ENCODE data around the gene TTN. TPM values are rescaled to one million over a fixed set of nuclear protein-coding genes. Genes with fewer than 3 reads are reported as not detected.

The TTN gene
- total and polyA plus RNA-seq, 2 of the 4 experiments (the other 2 are of a cell fraction): 0.02 to 0.18 TPM

- H3K4me3 ChIP-seq (ENCODE audit: insufficient read depth, low read depth, low read length): no peak overlapping the region
- no peak overlapping the region for H2BK15ac ChIP-seq (ENCODE audit: low read depth, low read length)
- no peak overlapping the region for H3K27ac ChIP-seq (ENCODE audit: insufficient read depth, low read length)
- intact Hi-C loops (cut with micrococcal nuclease) (no loop called here), in situ Hi-C loops (cut with MboI; ENCODE audit: low sequenced_read_pairs) (no loop called here), dilution Hi-C loops (cut with HindIII; ENCODE audit: low sequenced_read_pairs, unreplicated experiment) (no loop called here)
- no peaks in the 10 kb centered on the region for H3K9me3 ChIP-seq (ENCODE audit: control insufficient read depth, insufficient read depth, low read length)
- H3K4me1 ChIP-seq (ENCODE audit: control insufficient read depth, insufficient read depth, low read length): no peaks in the 10 kb centered on the region
- H2AK9ac ChIP-seq (replicated peaks; ENCODE audit: low read depth, low read length, poor library complexity): no peak overlapping the region
- WGBS, 2 experiments (ENCODE audit: extremely low coverage in 2 of 2, insufficient read length in 1 of 2): no CpG with 5 or more reads among the region's 3 CpGs
- no peak overlapping the region for H3K9ac ChIP-seq (ENCODE audit: low read depth, low read length)
- H3K18ac ChIP-seq (ENCODE audit: low read depth, low read length): no peak overlapping the region
- ATAC-seq (ENCODE audit: low read depth) (no peak), DNase-seq (no peak)
- no peaks in the 10 kb centered on the region for H3K9me1 ChIP-seq (ENCODE audit: insufficient read depth, low read length)
- no peak overlapping the region for H4K91ac ChIP-seq (ENCODE audit: insufficient read depth, low read depth, low read length)
- CTCF ChIA-PET: no interaction called here
- H3K36me3 ChIP-seq (ENCODE audit: control insufficient read depth, insufficient read depth, low read length): no peaks in the 10 kb centered on the region
- BruUV-seq (replicated peaks): no TSS peak
- no peak overlapping the region for H2BK120ac ChIP-seq (ENCODE audit: low read depth, low read length)
- no peak overlapping the region for H2BK20ac ChIP-seq (ENCODE audit: low read depth, low read length)
- no peak overlapping the region for H3K4ac ChIP-seq (ENCODE audit: low read depth, low read length)
- H3K56ac ChIP-seq (ENCODE audit: extremely low read depth, insufficient read depth, low read length): no peak overlapping the region
- no peak overlapping the region for H3K14ac ChIP-seq (replicated peaks; ENCODE audit: low read depth, low read length)
- no peak overlapping the region for H2AFZ ChIP-seq (replicated peaks; ENCODE audit: low read length, poor library complexity)
- no peak overlapping the region for H2AK5ac ChIP-seq (ENCODE audit: low read depth, low read length)
- no peak overlapping the region for H2BK5ac ChIP-seq (ENCODE audit: low read depth, low read length, poor library complexity, severe bottlenecking)
- no peaks in the 10 kb centered on the region; the same call in 1 of the 2 replicates for H3K27me3 ChIP-seq (ENCODE audit: control insufficient read depth, insufficient read depth, low read length)
- H3K4me2 ChIP-seq (ENCODE audit: low read depth, low read length): no peak overlapping the region
- no peaks in the 10 kb centered on the region for H4K20me1 ChIP-seq (ENCODE audit: insufficient read depth, low read length)
- H4K5ac ChIP-seq (ENCODE audit: low read depth, low read length): no peak overlapping the region
- H3K79me1 ChIP-seq (ENCODE audit: low read depth in 1 of 2, low read length in 2 of 2): no peaks in the 10 kb centered on the region
- TF ChIP-seq CEBPB (IDR thresholded peaks at IDR 0.05; ENCODE audit: low read depth, low read length): no peak
- no peak for TF ChIP-seq SMC3 (IDR thresholded peaks at IDR 0.05; ENCODE audit: low read depth, low read length)
- TF ChIP-seq MXI1 (IDR thresholded peaks at IDR 0.05; ENCODE audit: borderline replicate concordance, low read depth, low read length): no peak
- no peak for TF ChIP-seq BHLHE40 (IDR thresholded peaks at IDR 0.05; ENCODE audit: low read depth, low read length)
- TF ChIP-seq USF2 (IDR thresholded peaks at IDR 0.05; ENCODE audit: low read depth, low read length): no peak
- no peak for TF ChIP-seq RAD21 (IDR thresholded peaks at IDR 0.05; ENCODE audit: low read length)
- no peak for TF ChIP-seq NFE2L2 (IDR thresholded peaks at IDR 0.05; ENCODE audit: low read depth, low read length)
- no peak for TF ChIP-seq MAFK (IDR thresholded peaks at IDR 0.05; ENCODE audit: low read depth, low read length)
- no peak for TF ChIP-seq MAZ (IDR thresholded peaks at IDR 0.05; ENCODE audit: borderline replicate concordance, low read depth, low read length)
- TF ChIP-seq RCOR1 (IDR thresholded peaks at IDR 0.05; ENCODE audit: insufficient replicate concordance, low read length): no peak
- no peak for TF ChIP-seq RFX5 (IDR thresholded peaks at IDR 0.05; ENCODE audit: low read depth, low read length)
- POLR2A ChIA-PET (ENCODE audit: unreplicated experiment): no interaction called here
- no peak overlapping the region for H4K8ac ChIP-seq (ENCODE audit: low read depth in 2 of 2, low read length in 2 of 2)
- H3K23ac ChIP-seq (ENCODE audit: low read depth, low read length): no peak overlapping the region
These were observed 22.8 kb upstream of the TTN start for GRCh38 chr2:178829981-178830380.

Data from IMR-90 (cell line).